Activated naive CD4-positive, alpha-beta T cell treated with Interleukin-2 at 50 U/mL for 16 hours (primary cell): Measurements from ENCODE around the gene RALGAPA1.
"Not testable (repeated sequence)": the region's sequence is repeated elsewhere in the genome, so short reads cannot be mapped to it uniquely, and the experiment has no call there.

Source experiments
- DNase-seq: peaks from one replicate; pipeline ENCODE4 v3.0.0-alpha.2; 2020

RALGAPA1 gene

GRCh38 chr14:35760143-35760542 lies 49.0 kb downstream of the RALGAPA1 start:
- no peak for DNase-seq

GRCh38 chr14:35758523-35759129 lies 50.5 kb downstream of the RALGAPA1 start:
- DNase-seq: no peak

DNA sequence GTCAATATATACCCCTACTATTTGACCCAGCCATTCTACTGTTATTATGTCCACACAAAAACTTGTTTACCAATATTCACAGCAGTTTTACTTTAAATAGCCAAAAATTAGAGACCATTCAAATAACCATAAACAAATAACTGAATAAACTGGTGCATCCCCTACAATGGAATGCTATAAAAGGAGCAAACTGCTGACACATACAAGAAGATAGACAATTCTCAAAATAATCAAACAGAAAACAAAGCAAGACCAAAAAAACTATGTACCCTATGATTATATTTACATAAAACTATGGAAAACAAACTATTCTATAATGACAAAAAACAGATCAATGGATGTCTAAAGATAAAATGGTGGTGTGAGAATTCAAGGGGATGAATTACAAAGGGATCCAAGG lies 54.4 kb downstream of the RALGAPA1 start:
- no peak for DNase-seq

GRCh38 chr14:35752380-35752779 lies 56.7 kb downstream of the RALGAPA1 start:
- no peak for DNase-seq

- no peak for DNase-seq
Observed at GRCh38 chr14:35750202-35750904, 58.7 kb downstream of the RALGAPA1 start.

DNA sequence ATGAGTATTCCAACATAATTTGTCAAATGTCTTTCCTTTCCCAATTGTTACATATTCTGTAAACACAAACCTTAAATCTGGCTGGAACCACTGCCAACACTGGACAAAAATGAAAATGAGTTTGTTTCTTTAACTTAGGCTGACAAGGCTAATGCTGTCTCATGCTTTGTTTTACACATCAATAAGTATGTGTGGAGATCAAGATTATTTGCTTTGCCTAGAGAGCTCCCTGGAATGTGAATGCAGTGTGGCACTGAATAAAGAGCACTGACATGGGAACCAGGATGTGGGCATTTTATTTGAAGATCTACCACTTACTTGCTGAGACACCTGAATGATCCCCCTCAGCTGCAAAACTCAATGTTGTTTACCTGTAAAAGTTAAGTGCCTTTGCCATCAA lies 61.7 kb downstream of the RALGAPA1 start:
- no peak for DNase-seq

GRCh38 chr14:35742442-35742841 lies 66.7 kb downstream of the RALGAPA1 start:
- DNase-seq: no peak

GRCh38 chr14:35742032-35742371 lies 67.1 kb downstream of the RALGAPA1 start:
- no peak for DNase-seq

- no peak for DNase-seq
Observed at GRCh38 chr14:35741345-35742031, 67.6 kb downstream of the RALGAPA1 start.

DNA sequence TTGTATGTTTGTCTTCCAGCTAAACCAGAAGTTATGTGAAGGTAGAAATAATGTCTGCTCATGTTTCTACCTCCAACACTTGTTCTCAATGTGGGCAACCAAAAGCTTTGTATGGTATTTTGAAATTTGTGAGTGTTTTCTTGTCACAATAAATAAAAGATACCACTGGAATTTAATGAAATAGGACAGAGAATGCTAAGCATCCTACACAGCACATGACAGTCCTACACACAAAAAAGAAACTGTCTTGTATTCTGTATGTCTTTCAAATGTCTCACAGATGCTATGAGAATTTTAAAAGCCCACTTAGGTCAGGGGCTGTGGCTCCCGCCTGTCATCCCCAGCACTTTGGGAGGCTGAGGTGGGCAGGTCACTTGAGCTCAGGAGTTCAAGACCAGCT lies 68.9 kb downstream of the RALGAPA1 start:
- DNase-seq: no peak

DNA sequence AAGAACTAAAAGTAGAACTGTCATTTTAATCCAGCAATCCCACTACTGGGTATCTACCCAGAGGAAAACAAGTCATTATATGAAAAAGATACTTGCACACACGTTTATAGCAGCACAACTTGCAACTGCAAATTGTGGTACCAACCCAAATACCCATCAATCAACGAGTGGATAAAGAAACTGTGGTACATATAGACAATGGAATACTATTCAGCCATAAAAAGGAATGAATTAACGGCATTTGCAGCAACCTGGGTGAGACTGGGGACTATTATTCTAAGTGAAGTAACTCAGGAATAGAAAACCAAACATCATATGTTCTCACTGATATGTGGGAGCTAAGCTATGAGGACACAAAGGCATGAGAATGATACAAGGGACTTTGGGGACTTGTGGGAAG lies 73.9 kb downstream of the RALGAPA1 start:
- DNase-seq: not testable (repeated sequence)

GRCh38 chr14:35733510-35733909 lies 75.6 kb downstream of the RALGAPA1 start:
- not testable (repeated sequence) for DNase-seq

GRCh38 chr14:35730871-35731270 lies 78.2 kb downstream of the RALGAPA1 start:
- no peak for DNase-seq

- no peak for DNase-seq
Observed at GRCh38 chr14:35727764-35728163, 81.3 kb downstream of the RALGAPA1 start.

- no peak for DNase-seq
Observed at GRCh38 chr14:35725930-35726329, 83.2 kb downstream of the RALGAPA1 start.

DNA sequence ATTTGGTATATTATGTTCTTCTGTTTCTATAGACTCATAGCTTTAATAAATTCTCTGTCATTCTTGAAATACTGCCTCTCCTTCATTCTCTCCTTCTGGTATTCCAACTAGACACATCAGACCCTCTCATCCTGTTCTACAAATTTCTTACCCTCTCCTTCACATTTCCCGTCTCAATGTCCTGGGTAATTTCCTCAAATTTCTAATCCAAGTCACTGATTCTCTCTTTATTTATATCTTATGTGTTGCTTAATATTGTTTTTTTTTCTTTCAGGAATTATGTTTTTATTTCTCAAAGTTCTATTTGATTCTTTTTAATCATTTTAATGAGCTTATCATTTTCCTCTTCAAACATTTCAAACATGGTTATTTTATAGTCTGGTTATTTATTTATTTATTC lies 94.0 kb downstream of the RALGAPA1 start:
- no peak for DNase-seq

GRCh38 chr14:35712466-35712865 lies 96.6 kb downstream of the RALGAPA1 start:
- DNase-seq: no peak

- DNase-seq: no peak
Observed at GRCh38 chr14:35708062-35708461, 101.0 kb downstream of the RALGAPA1 start.

- no peak for DNase-seq
Observed at GRCh38 chr14:35705636-35706035, 103.5 kb downstream of the RALGAPA1 start.

GRCh38 chr14:35704793-35705493 lies 104.2 kb downstream of the RALGAPA1 start:
- no peak for DNase-seq

DNA sequence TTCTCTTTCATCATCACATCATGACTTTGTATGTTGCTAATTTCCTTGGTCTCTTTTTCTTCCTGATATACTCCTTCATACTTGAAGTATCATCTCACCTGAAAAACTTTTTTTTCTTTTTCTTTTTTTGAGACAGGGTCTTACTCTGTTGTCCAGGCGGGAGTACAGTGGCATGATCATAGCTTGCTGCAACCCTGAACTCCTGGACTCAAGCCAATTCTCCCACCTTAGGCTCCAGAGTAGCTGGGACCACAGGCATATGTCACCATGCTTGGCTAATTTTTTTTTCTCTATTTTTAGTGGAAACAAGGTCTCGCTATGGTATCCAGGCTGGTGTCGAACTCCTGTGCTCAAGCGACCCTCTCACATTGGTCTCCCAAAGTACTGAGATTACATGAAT lies 107.6 kb downstream of the RALGAPA1 start:
- DNase-seq: no peak

- DNase-seq: no peak
Observed at GRCh38 chr14:35699791-35700444, 109.2 kb downstream of the RALGAPA1 start.

DNA sequence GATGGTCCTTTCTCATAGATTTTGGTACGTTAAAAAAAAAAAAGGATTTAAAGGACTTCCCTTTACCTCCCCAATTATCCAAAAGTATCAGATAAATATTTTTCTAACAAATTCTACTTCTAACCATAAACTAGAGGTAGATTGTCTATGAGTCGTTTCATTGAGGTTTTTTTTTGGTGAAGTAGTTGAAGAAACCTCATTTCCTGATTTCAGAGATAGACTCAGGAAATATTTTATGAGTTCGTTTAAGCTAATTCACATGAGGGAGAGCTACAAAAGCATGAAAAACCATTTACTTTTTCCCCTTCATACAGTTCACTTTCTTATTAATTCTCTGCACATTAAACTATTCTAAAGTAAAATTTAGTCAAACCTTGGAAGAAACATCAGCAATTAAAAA lies 112.5 kb downstream of the RALGAPA1 start:
- no peak for DNase-seq
